Hippocampal formation (tissue), 2 donors: ENCODE data around the gene ASB9.
"Not testable (repeated sequence)": the region's sequence is repeated elsewhere in the genome, so short reads cannot be mapped to it uniquely, and the experiment has no call there.

Source experiments
- DNase-seq, 2 donors: peaks; one replicate each; lab custom pipeline; 2025; lab: John Stamatoyannopoulos, UW

ASB9 gene

DNA sequence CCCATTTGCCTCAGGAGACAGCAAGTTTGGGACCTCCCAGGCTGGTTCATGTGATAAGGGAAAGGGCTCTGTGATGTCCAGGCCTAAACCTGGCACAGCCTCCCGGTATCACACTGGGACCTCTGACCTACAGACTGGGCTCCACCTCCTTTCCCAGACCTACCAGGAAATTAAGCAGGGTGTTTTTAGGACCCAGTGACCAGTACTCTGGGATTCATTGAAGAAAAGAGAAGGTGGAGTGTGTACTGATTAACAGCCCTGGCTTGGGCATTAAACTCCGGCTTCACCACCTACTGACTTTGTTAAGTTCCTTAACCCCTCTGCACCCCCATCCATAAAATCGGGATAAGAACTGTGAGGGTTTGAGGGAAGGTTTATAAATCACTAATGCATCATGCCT, 28.6 kb downstream of the ASB9 start:
- DNase-seq = no peak

DNA sequence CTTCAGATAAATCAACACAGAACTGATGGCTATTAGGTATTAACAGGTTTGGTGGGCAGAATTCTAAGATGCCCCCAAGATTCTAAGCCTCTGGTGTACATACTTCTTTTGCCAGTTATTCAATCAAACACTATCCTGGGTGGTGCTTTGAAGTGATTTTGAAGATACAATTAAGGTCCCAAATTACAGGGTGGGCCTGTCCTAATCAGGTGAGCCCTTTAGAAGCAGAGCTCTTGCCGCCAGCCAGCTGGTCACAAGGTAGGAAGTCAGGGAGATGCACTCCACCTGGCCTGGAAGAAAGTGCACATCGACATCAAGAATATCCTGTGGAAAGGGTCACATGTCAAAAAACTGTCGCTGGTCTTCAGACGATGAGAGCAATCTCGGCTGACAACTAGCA, 29.5 kb downstream of the ASB9 start:
- no peak for DNase-seq

DNA sequence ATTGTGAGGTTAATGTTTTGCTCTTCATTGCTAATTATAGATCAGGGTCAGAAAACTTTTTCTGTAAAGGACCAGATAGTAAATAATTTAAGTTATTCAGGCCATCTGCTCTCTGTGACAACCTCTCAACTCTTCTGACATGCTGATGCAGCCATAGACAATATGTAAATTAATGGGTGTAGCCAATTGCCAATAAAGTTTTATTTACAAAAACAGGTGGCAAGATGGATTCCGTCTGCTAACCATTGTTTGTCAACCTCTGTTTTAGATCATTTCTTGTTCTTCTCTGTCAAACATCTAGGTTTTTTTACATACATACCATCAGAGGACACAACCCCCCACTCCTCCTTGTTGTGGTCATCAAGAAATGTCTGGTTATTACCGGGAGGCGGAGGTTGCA, 33.7 kb downstream of the ASB9 start:
- DNase-seq = no peak

DNA sequence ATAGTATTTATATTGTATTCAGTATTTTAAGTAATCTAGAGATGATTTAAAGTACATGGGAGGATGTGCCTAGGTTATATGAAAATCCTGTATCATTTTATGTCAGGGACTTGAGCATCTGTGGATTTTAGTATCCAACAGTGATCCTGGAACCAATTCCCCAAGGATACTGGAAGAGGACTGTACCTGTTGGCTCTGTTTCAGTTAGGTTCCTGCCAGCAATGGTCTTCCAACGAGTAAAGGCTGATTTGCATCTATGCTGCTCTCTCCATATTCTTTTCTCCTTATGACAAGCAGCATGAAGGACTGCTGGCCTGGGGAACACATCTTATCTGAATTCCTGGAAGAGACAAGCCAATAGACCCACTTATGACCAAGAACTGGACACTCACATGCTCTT, 34.9 kb downstream of the ASB9 start:
- no peak for DNase-seq

DNA sequence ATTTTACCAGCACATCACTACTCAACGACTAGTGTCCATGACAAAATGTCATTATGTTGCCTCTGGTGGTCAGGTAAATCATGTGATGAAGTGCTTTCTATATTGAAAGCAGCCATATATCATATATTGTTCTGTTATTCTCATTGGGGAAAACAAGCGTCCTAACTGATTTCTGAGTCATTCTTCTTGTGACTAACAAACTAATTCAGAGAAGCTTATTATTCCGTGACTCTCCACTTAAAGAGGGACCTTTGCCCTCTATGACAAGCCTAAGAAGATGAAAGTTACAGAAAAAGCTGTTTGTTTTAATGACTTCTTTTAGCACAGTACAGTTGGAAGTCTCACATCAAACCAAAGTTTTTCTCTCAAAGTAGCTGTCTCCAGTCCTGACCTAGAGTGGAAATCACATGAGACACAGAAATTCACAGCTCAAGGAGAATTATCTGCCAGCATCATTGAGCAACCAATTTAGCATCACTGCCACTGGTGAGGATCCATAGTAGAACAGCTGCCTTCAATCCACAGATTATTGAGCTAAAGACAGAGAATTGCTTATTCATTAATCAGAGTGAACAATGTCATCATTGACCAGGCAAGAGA, 36.4 kb downstream of the ASB9 start:
- DNase-seq = no peak

DNA sequence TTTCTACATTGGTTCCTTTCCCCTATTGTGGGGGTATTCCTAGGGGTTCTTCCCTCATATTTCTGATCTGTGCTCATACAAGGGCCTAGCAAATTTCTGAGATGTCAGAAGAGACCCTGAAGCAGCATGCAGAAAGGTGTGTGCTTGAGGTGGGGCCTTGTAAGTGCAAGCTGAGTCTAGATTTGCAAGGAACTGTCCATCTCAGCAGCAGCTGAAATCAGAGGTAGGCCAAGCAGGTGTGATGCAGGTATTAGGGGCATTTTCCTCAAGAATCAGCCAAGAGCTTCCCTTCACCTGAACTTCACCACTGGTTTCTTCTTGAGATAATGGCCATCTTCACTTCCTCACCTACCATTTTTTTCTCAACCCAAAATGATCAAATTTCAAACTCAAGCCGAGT, 45.1 kb downstream of the ASB9 start:
- no peak for DNase-seq

DNA sequence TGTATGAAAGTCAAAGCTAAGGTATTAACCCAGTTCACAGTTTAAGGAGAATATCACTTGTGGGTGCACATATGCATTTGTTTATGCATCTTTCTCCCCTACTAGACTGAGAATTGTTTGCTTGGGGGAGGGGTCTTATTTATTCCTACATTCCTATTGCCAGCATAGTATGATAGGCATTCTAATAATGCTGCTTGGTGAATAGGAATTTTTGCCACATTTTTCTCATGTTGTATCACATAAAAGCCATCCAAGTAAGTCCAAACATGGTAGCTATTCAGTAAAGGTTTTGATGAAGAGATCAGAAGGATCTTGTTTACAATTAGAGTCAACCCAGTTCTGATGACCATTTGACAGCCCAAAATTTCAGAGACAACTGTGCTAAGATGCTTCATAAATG, 48.6 kb downstream of the ASB9 start:
- DNase-seq = no peak

DNA sequence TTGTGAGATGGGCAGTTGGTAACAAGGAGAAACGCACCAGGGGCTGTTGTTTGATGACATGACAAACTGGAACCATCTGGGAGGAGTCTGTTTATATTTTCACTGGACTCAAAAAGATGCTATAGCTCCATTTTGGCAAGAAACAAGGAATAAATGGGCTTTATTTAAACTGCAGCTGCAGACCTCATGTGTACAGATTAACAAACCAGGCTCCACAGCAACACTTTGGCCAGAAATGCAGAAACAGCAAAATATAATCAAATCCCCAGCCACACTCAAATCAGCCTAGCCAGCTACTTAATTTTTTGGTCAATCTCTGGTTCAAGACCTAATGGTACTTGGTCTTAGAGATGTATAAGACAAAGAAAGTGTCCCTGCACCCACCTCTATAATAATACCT, 52.7 kb downstream of the ASB9 start:
- DNase-seq = no peak

DNA sequence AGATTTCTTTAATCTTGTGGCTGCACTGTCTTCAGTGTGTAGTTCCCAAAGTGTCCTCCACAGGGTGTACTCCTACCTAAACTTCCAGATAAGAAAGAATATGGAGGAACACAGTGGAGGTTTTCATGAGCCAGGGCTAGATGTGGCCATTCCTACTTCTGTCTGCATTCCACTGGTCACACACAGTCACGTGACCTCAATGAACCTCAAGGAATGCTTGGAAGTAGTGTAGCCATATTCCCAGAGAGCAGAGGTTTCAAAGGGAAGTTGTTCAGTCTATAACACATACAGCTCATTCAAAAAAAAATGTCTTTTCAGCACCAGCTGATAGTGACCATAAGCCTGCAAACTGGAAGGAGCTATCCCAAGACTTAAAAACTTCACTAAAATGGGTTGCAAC, 53.6 kb downstream of the ASB9 start:
- no peak for DNase-seq

DNA sequence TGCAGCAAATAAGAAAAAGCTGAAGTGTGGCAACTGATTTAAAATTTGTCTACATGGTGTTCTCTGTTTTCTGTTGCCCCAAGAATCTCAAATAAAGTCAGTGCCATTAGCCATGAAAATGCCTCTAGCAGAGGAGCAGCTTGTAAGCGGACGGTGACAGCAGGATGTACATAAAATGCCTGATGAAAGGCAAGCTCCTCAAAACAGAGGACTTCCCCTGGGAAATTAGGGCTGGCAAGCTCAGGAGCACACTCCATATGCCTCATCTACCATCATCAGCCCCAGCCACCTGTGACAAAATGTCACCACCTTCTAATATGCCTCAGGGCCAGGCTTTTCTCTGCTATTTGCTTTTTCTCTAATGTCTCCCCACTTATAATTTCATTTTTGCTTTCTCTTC, 54.5 kb downstream of the ASB9 start:
- DNase-seq = no peak

DNA sequence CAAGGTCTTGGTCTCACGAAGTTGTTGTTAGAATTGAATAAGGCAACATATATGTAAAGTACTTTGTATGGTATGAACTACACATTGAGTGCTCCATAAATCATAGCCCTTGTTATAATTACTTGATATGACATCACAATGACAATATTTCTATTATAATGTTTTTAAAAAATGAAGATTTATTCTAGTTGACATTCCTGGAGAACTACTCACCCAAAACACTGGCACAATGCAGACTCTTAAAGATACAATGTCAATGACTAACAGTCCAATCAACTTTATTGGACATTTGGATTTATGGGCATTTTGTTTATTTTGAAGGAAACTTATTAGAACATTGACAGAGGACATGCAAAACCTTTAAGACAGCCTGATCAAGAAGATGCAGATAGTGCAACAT, 55.3 kb downstream of the ASB9 start:
- no peak for DNase-seq

DNA sequence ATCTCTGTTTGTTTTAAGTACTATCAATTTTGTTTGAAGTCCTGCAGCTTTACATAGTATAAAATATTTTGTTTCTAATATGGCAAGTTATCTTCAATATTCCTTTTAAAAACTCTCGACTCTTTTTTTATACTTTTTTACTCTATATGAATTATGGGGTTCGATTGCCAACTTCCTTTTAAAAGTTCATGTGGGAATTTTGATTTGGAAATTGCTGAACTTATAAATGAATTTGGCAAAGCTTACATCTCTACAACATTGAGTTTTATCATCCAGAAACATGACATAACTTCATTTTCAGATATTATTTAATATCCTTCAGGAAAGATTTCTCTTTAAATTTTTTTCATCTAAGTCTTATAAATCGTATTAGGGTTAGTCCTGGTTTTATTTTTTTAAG, 60.8 kb downstream of the ASB9 start:
- no peak for DNase-seq

DNA sequence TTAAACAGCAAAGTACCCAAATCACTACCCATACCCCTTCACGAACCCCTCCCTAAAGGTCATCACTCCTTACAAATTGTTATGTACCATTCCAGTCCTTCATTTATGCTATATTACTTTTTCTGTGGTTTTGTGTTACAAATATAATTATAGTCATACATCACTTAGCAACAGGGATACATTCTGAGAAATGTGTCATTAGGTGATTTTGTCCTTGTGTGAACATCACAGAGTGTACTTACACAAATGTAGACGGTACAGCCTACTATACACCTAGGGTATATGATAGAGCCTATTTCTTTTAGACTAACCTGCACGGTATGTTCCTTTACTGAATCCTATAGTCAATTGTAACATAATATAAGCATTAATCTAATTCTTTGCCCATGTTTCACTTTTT, 61.9 kb downstream of the ASB9 start:
- DNase-seq = no peak

DNA sequence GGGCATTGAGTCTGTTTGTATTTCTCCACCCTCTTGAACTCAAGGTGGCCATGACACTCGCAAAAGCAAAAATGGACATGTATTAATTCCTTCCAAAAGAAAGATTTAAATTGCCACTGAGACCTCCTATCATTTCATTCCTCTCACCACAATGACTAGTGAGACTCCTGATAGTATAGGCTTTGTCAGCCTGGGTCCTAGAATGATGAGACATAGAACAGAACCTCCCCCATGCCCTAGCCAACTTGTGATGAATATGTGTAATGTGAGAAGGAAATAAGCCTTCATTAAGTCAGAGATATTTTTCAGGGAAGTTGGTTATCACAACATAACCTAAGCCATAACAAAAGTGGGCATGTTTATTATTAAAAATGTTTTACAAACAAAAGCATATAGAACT, 62.5 kb downstream of the ASB9 start:
- no peak for DNase-seq

DNA sequence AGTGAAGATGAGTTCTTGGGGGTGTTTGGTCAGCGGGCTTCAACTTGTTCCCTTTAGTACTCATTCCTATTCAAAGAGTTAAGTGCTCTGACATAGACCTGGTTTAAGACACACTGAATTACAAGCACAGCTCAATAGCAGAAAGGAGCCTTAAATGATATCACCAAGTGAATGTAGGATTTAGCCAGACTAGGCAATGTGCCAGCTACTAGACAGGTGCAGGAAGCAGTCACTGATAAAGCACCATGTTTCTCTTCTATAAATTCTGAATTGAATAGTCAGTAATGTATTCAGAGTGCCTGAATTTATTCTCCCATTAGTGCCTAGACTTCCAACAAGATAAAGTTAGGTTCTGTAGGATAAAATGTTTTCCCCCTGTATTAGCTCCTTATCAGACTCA, 63.6 kb downstream of the ASB9 start:
- no peak for DNase-seq

DNA sequence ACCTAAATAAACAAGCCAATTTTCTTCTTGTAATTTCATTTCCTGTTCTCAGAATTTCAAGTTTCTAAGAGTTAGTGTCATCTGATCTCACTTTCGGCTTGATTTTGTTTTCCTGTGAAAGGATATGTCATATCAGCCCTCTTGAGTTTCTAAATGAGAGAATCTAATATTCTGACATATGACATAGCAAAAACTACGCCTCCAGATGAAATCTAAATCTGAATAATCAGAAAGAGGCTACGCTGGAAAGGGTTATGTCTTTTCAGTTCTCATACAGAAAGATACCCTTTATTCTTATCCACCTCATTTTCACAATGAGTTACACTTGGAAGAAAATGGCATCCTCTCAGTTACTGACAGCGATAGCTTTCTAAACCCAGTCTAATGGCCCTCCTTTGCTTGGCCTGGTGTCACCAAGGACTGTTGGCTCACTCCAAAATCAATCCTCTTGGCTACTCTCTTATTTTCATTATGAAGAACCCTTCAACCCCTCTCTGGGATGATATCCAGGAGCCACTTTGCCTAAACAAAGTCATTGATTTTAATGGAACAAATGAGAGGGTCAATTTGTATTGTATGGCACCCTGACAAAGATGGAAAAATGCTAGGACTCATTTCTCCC, 65.6 kb downstream of the ASB9 start:
- no peak for DNase-seq

DNA sequence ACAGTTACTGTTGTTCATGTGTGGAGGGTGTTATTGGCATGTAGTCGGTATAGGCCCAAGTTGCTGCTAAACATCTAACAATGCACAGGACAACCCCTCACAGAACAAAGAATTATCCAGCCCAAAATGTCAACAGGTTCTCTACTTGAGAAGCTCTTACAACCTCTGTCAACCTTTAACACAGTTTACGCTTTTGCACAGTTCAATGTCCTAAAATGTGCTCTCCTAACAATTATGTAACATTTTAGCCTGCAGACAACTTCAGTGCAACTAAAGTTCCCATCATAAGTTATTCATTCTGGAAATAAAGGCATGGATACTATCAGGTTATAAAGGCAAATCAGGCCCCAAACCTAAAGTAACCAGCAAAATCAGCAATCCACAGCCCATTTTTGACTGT, 66.2 kb downstream of the ASB9 start:
- no peak for DNase-seq

DNA sequence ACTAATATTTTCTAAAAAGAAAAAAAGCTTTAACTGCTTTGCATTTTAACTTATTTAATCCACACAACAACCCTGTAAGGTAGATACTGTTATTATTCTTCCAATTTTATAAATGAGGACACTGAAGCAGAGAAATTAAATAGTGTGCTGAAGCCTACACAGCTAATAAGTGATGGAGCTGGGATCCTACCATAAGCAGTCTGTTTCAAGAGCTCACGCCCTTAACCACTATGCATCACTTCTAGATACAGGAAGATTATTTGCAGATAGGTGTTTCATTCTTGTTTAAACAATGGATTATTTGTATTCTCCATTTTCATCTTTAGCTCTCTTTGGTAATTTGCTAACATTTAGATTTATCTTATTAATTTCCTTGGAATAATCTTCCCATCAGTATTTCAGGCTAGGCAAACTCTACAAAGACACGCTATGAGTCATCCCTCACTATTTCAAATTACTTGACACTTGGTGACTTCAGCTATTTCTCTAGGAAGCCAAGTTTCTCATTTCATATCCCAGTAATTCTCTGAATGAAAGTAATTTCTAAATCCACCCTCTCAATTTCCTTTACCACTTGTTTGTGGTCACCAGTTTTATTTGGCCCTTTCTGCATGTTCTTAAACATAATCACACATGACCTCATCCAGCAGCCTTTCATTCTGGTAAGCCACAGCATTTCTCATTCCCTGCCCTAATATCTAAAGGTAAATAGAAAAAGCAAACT, 67.3 kb downstream of the ASB9 start:
- no peak for DNase-seq

DNA sequence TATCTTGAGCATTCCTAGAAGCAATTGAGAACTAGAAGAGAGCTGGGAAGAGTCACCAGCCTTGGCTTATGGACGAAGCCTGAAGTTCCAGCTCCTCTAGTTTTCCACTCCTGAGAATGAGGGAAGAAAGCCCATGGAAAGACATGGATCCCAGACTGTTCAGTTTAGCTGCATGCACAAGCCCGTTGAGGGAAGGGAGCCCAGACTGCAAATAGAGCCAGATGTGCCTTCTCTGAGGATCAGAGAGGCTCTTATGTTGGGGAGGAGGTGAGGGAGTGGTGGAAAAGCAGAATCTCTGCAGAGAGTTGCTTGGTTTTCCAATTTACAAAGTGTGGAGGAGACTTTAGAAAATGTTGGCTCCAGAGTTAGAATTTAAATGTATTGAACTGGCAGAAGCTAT, 69.0 kb downstream of the ASB9 start:
- no peak for DNase-seq

DNA sequence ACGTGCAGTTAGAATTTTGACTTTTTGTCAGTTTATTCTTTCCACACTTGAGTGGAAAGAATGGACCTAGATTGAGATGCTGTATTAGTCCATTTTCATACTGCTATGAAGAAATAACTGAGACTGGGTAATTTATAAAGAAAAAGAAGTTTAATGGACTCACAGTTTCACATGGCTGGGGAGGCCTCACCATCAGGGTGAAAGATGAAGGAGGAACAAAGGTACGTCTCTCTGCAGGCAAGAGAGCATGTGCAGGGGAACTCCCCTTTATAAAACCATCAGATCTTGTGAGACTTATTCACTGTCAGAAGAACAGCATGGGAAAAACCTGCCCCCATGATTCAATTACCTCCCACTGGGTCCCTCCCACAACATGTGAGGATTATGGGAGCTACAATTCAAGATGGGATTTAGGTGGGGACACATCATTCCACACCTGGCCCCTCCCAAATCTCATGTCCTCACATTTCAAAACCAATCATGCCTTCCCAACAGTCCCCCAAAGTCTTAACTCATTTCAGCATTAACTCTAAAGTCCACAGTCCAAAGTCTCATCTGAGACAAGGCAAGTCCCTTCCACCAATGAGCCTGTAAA, 71.2 kb downstream of the ASB9 start:
- not testable (repeated sequence) for DNase-seq

DNA sequence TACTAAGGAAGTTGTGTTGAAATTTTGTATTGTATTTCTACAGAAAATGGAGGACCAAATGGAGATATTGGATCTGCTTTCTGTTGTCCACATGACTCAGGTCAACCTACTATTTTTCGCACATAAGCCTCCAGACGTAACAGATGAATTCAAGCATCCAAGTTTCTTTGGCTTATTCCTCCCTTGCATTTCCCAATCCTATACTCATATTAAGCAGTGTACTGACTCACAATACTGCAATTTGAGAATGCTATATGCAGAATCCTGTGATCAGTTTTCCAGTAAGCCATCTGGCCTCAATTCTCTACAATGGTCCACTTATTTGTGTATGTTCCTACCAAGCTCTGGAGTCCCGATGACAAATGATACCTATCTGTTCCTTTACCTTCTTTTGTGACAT, 75.7 kb downstream of the ASB9 start:
- no peak for DNase-seq
